DMS79 (cell line): ENCODE data around the gene PGAM2.

Experiments used
- DNase-seq: peaks from one replicate; lab custom pipeline; 2025; lab: John Stamatoyannopoulos, UW

Gene PGAM2

GRCh38 chr7:44066111-44066460 lies 719 bp upstream of the PGAM2 start:
- no peak for DNase-seq

- no peak for DNase-seq
Measured at GRCh38 chr7:44064791-44065430, 456 bp downstream of the PGAM2 start.

GRCh38 chr7:44063894-44064651 lies 1.3 kb downstream of the PGAM2 start:
- DNase-seq, result no peak

- DNase-seq, result no peak
Measured at GRCh38 chr7:44063547-44063893, 1.8 kb downstream of the PGAM2 start.

GRCh38 chr7:44062903-44063295 lies 2.5 kb downstream of the PGAM2 start:
- DNase-seq, result no peak

GRCh38 chr7:44062180-44062902 lies 3.0 kb downstream of the PGAM2 start:
- DNase-seq, result no peak

GRCh38 chr7:44061645-44062179 lies 3.7 kb downstream of the PGAM2 start:
- no peak for DNase-seq

GRCh38 chr7:44060948-44061644 lies 4.3 kb downstream of the PGAM2 start:
- DNase-seq, result no peak

GRCh38 chr7:44060091-44060947 lies 5.0 kb downstream of the PGAM2 start:
- no peak for DNase-seq

- no peak for DNase-seq
Measured at GRCh38 chr7:44059219-44060090, 5.9 kb downstream of the PGAM2 start.

GRCh38 chr7:44058759-44059218 lies 6.6 kb downstream of the PGAM2 start:
- DNase-seq, result no peak

- DNase-seq, result no peak
Measured at GRCh38 chr7:44057849-44058758, 7.3 kb downstream of the PGAM2 start.

- DNase-seq, result no peak
Measured at GRCh38 chr7:44057181-44057848, 8.1 kb downstream of the PGAM2 start.

GRCh38 chr7:44056681-44057080 lies 8.7 kb downstream of the PGAM2 start:
- no peak for DNase-seq

- DNase-seq, result no peak
Measured at GRCh38 chr7:44052771-44053365, 12.5 kb downstream of the PGAM2 start.

- DNase-seq, result no peak
Measured at GRCh38 chr7:44051611-44052220, 13.7 kb downstream of the PGAM2 start.

GRCh38 chr7:44050915-44051560 lies 14.3 kb downstream of the PGAM2 start:
- DNase-seq, result no peak
